Esophagus squamous epithelium (tissue), 4 donors: Measurements from ENCODE around the gene PAPPA.

Experiments used
- CTCF ChIP-seq, 6 experiments: fragments of 450-650 bp in 4 of 6; fragments of 200-600 bp in 2 of 6; sonication (generic) in 2 of 6; IDR thresholded peaks; one replicate each; pipeline ENCODE4 v1.5.1; 2016 to 2019; ENCODE audit warnings: antibody characterized with exemption in 6 of 6, mild to moderate bottlenecking in 4 of 6, moderate library complexity in 4 of 6
- POLR2A ChIP-seq, 4 donors: fragments of 450-650 bp; IDR thresholded peaks; one replicate each; pipeline ENCODE4 v1.6.1; 2017; ENCODE audit warnings: antibody characterized with exemption in 4 of 4, mild to moderate bottlenecking in 4 of 4, moderate library complexity in 3 of 4

GRCh38 chr9:116187570-116188170, 34.1 kb downstream of the PAPPA start:
- no peak for TF ChIP-seq CTCF (IDR thresholded peaks at IDR 0.05)
- no peak for TF ChIP-seq POLR2A (IDR thresholded peaks at IDR 0.05)
